SKM-1 treated with dmso at 0.1 percent for 144 hours (cell line): ENCODE measurements around the gene SPAAR.
"Not testable (repeated sequence)": the region's sequence is repeated elsewhere in the genome, so short reads cannot be mapped to it uniquely, and the experiment has no call there.

ENCODE experiments used
- DNase-seq: peaks from one replicate; lab custom pipeline; 2025; ENCODE audit not compliant: unreplicated experiment; lab: John Stamatoyannopoulos, UW

Gene SPAAR

DNA sequence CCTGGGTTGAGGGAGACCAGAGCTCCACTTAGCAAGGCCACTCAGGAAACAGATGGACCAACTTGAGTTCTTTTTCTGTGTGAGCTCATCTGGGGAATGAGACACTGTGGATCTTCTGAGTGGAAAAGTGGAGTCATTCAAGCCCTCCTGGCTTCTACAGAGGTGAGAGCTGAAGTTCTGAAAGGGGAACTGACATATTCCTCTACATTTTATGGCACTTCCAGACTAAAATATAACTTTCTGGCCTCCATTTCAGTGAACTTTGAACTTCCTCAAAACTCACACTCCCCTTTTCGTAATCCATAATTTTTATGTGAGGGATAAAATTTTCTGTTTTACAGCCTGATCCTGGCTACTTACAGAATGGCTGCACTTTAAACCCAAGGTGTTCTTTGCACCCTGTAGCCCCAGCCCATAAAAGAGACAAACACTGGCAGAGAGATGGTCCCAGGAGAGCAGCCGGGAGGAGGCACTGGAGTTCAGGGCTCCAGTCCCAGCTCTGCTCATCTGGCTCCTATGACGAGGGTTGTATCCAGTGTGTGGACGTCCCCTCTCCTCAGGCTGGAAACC lies 10.8 kb downstream of the SPAAR start:
- DNase-seq: peak; percentile 29

DNA sequence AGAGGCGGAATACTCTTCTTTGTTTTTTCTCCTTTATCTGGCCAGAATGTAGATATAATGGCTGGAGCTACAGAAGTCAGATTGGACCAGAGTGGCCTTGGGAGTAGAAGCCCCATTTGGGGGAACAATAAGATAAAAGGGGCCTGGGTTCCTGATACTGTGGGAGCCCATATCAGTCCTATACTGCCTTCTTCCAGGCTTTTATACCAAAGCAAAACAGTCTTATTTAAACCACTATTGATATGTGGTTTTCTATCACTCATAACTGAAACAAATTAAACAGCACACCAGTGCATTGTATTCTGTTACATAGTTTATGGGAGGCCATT lies 14.3 kb downstream of the SPAAR start:
- DNase-seq: no peak

DNA sequence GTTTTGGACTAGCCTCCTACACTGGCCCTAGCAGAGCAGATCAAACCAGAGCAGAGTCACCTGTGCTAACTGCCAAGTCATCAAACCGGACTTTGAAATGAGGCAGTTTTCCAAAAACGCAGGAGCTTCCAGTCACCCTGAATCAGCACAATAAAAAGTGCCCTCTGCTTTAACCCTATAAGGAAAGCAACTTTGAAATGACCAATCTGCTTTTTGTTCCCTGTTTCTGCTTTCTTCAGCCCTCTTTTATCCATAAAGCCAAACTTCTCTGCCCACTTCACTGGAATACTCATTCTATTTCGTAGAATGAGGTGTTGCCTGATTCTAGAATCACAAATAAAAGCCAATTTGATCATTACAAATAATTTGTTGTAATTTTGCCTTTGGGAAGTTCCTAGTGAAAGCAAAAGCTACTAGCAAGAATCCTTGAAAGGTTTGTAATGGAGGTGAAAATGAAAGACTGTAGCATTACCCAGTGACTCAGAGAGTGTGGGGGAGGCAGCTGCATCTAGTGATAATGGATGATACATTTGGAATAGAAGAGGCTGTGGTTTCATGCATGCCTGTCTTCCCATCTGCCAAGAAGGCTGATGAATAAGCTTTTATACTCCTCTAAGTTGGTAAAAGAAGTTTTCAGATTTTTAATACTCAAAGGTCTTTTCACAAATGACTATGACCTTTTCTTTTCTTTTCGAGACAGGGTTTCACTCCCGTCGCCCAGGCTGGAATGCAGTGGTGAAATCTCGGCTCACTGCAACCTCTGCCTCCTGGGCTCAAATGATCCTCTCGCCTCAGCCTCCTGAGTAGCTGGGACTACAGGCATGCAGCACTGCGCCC lies 14.9 kb downstream of the SPAAR start:
- no peak for DNase-seq

DNA sequence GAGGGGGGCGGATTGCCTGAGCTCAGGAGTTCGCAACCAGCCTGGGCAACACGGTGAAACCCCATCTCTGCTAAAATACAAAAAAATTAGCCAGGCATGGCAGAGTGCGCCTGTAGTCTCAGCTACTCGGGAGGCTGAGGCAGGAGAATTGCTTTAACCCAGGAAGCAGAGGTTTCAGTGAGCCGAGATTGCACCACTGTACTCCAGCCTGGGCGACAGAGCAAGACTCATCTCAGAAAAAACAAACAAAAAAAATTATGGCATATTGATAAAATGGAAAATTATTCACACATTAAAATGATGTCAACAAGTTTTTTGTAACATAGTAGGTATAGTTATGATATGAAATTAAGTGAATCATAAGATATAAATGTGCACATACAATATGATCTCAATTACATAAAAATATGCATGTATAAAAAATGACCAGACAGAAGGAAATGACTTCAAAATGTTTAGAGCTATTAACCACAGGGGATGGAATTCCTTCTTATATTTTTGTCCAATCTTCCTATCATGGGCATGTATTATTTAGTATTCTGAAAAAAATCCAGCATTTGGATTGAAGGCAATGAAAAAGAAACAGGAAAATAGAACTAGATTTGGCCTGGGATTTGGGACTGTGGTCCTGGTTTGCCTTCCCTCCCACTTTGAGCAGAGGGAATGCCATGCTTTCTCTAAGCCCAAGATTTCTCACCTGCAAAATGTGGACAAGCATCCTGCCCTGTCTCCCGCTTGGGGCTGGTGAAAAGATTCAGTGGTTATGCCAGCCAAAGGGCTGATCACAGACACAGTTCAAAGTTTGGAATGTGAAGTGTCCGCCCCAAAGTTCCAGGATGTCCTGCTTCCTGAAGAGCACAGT lies 19.5 kb downstream of the SPAAR start:
- DNase-seq: no peak

GRCh38 chr9:35929453-35929718 lies 20.1 kb downstream of the SPAAR start:
- no peak for DNase-seq

DNA sequence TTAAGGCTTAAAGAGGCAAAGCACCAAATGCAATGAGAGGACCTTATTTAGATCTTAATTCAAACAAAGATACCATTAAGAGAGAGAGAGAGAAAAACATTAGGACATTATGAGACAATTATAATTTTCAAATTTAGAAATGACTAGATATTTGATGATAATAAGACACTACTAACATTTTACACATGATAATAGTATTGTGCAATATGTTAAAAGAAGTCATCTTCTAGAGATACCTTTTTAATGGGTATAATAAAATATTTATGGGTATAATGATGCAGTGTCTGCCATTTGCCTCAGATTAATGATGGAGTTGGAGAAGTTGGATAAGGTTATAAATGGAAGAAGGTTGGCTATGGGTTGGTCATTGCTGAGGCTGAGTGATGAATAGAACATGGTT lies 21.2 kb downstream of the SPAAR start:
- DNase-seq: no peak

GRCh38 chr9:35930989-35931388 lies 21.7 kb downstream of the SPAAR start:
- DNase-seq: no peak

DNA sequence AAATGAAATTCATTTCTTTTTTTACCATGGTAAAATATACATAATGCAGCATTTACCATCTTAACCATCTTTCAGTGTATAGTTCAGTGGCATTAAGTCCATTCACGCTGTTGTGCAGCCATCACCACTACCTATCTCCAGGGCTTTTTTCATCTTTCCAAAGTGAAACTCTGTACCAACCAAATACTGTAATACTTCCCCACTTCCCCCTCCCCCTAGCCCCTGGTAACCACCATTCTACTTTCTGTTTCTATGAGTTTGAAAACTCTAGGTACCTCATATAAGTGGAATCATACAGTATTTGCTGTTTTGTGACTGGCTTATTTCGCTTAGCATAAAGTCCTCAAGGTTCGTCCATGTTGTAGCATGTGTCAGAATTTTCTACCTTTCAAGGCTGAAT lies 23.4 kb downstream of the SPAAR start:
- DNase-seq: no peak

- DNase-seq: no peak
These were observed 24.3 kb downstream of the SPAAR start for GRCh38 chr9:35933550-35934067.

DNA sequence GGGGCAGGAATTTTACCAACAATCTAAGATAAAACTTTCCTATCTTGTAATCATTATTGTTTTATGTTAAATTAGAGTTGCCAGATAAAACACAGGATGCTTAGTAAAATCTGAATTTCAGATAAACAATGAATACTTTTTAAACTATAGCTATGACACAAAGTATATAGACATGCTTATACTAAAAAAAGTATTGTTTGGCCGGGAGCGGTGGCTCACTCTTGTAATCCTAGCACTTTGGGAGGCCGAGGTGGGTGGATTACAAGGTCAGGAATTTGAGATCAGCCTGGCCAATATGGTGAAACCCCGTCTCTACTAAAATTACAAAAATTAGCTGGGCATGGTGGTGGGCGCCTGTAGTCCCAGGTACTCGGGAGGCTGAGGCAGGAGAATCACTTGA lies 24.8 kb downstream of the SPAAR start:
- not testable (repeated sequence) for DNase-seq

- DNase-seq: no peak
These were observed 26.0 kb downstream of the SPAAR start for GRCh38 chr9:35935261-35935660.

- no peak for DNase-seq
These were observed 26.6 kb downstream of the SPAAR start for GRCh38 chr9:35935755-35936509.

- no peak for DNase-seq
These were observed 27.9 kb downstream of the SPAAR start for GRCh38 chr9:35937227-35937626.

- DNase-seq: no peak
These were observed 29.4 kb downstream of the SPAAR start for GRCh38 chr9:35938474-35939356.

- no peak for DNase-seq
These were observed 30.5 kb downstream of the SPAAR start for GRCh38 chr9:35939679-35940250.

GRCh38 chr9:35940458-35941407 lies 31.4 kb downstream of the SPAAR start:
- no peak for DNase-seq

GRCh38 chr9:35942286-35942685 lies 33.0 kb downstream of the SPAAR start:
- DNase-seq: no peak

GRCh38 chr9:35944173-35944572 lies 34.9 kb downstream of the SPAAR start:
- DNase-seq: no peak

- DNase-seq: no peak
These were observed 35.6 kb downstream of the SPAAR start for GRCh38 chr9:35944841-35945240.
